GM12864 (cell line): ENCODE results near the gene RFT1.

Experiments used
- DNase-seq: peaks from one replicate; pipeline ENCODE4 v3.0.0-alpha.2; 2011; ENCODE audit warnings: low read depth
- H3K4me3 ChIP-seq: 2 replicates; pipeline ENCODE4 v1.5.1; 2011; ENCODE audit warnings: mild to moderate bottlenecking, low read depth, low read length, control low read depth
- CTCF ChIP-seq: IDR thresholded peaks from 2 replicates; pipeline ENCODE4 v1.5.1; 2011; ENCODE audit warnings: low read depth, mild to moderate bottlenecking, moderate library complexity, low read length, control low read depth, inconsistent platforms; ENCODE audit errors: missing control alignments

RFT1 gene

DNA sequence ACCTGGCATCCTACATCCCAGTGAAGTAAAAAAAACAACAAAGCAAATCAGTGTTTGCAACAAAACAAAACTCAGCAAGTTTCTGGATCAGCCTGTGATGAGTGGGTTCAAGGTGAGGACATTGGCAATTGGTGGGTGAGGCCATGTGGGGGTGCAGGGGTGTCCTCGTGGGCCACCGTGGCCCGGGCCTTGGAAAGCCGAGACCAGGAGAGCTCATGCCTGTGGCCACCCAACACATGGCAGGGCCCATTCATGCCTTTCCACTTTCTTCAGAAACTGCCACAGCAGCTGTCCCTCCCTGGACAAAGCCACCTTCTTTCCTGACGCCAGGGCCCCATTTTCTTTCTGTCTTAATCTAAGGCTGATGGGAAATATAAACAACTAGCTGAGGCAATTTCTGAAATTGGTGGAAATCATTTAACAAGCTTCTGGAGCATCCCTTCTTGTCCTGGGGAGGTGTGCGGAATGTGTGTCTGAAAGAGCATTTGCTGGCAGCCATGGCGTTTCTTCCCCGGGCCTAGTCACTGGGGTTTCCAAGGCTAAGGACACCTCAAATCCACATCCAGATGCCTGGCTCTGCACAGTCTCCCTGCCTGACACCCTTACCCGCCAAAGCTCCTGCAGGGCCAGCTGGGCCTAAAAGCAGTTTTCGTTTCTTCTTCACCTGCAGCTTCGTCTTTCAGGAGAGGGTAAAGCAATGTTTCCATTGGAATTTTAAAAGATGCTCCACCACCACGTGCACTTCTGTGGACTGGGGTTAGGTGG lies 50.3 kb downstream of the RFT1 start:
- no peak overlapping the region for H3K4me3 ChIP-seq
- no peak for TF ChIP-seq CTCF
- no peak for DNase-seq

DNA sequence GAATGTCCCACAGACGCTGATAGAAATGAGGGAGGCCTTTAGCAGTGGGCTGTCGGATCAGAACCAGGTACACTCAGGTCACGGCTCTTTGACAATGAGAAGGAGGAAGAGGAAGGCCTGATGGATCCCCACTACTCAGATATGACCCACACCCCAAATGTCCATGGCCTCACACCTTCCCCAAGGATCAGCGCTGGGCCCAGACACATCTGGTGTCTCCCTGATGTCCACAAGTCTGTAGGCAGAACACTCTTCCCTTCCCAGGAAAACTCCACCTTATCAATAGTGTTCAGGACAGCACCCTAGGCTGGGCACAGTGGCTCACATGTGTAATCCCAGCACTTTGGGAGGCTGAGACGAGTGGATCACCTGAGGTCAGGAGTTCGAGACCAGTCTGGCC lies 51.1 kb downstream of the RFT1 start:
- DNase-seq, result no peak
- no peak for TF ChIP-seq CTCF

GRCh38 chr3:53078656-53079055 lies 51.6 kb downstream of the RFT1 start:
- no peak for TF ChIP-seq CTCF

More for the DNA sequence above, 51.1 kb downstream of the RFT1 start:
- no peak overlapping the region for H3K4me3 ChIP-seq

DNA sequence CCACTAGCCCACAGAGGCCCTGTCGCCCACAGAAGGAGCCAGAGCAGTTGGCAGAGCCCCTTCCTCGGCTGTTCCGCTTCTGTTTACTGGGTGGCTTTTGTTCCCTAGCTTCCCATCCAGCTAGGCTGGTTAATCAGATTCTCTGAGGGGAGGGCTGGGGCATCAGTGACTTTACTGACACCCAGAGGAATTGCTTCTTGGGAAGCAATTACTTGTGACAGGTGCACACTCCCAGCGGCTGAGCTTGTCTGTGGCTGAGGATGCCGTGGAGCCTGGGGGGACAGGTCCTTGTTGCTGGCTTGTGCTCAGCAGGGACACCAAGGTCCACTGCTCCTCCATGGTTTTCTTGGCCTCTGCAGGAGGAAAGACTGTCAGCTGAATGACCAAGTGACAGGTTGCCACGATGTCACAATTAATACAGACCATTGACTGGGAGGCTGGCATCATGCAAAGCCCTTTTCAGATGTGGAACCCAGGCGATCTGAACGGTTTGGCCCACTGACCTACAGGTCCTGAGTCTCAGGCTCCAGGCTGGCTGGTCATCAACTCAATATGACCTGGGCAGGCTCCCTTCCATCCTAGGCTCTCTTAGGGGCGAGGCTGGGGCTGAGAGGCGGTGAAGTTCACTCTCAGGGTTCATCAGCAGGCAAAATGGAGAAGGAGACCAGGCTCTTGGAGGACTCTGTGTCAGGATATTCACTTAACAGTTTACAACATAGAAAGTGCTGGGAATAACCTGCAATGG lies 52.6 kb downstream of the RFT1 start:
- H3K4me3 ChIP-seq, result no peak overlapping the region
- TF ChIP-seq CTCF, result no peak
- no peak for DNase-seq

More at GRCh38 chr3:53078656-53079055, 51.6 kb downstream of the RFT1 start:
- no peak for DNase-seq
- no peak overlapping the region for H3K4me3 ChIP-seq

- no peak overlapping the region for H3K4me3 ChIP-seq
- DNase-seq, result no peak
- no peak for TF ChIP-seq CTCF
Measured at GRCh38 chr3:53075743-53076140, 54.5 kb downstream of the RFT1 start.

- no peak for DNase-seq
- H3K4me3 ChIP-seq, result no peak overlapping the region
- no peak for TF ChIP-seq CTCF
Measured at GRCh38 chr3:53074761-53075742, 55.2 kb downstream of the RFT1 start.
